Ramos (cell line): ENCODE data around the gene ADSL.

Experiments
- in situ Hi-C: fragments of 300-500 bp; cut with MboI; formaldehyde crosslinking; loops from one replicate; pipeline ENCODE4 v1.14.3; 2022; ENCODE audit warnings: low sequenced_read_pairs; ENCODE audit not compliant: unreplicated experiment

The ADSL gene

GRCh38 chr22:40414838-40415505 lies 68.7 kb downstream of the ADSL start:
- in situ Hi-C loops = no loop called here

- in situ Hi-C loops = no loop called here
These were observed 69.4 kb downstream of the ADSL start for GRCh38 chr22:40415531-40416266.

- in situ Hi-C loops = no loop called here
These were observed 69.9 kb downstream of the ADSL start for GRCh38 chr22:40416267-40416570.

- in situ Hi-C loops = no loop called here
These were observed 70.3 kb downstream of the ADSL start for GRCh38 chr22:40416636-40417035.

- in situ Hi-C loops = no loop called here
These were observed 70.7 kb downstream of the ADSL start for GRCh38 chr22:40417041-40417440.

- in situ Hi-C loops = no loop called here
These were observed 71.6 kb downstream of the ADSL start for GRCh38 chr22:40417881-40418280.

- in situ Hi-C loops = no loop called here
These were observed 72.3 kb downstream of the ADSL start for GRCh38 chr22:40418366-40419201.

GRCh38 chr22:40419718-40420117 lies 73.4 kb downstream of the ADSL start:
- in situ Hi-C loops = no loop called here

GRCh38 chr22:40420341-40421081 lies 74.2 kb downstream of the ADSL start:
- in situ Hi-C loops = no loop called here

GRCh38 chr22:40421082-40421350 lies 74.7 kb downstream of the ADSL start:
- in situ Hi-C loops = no loop called here

GRCh38 chr22:40421941-40422340 lies 75.6 kb downstream of the ADSL start:
- in situ Hi-C loops = no loop called here

GRCh38 chr22:40422558-40423309 lies 76.4 kb downstream of the ADSL start:
- in situ Hi-C loops = no loop called here

- in situ Hi-C loops = no loop called here
These were observed 77.0 kb downstream of the ADSL start for GRCh38 chr22:40423310-40423688.

- in situ Hi-C loops = no loop called here
These were observed 77.8 kb downstream of the ADSL start for GRCh38 chr22:40423882-40424640.

- in situ Hi-C loops = no loop called here
These were observed 78.8 kb downstream of the ADSL start for GRCh38 chr22:40425082-40425481.

GRCh38 chr22:40426594-40427333 lies 80.5 kb downstream of the ADSL start:
- in situ Hi-C loops = no loop called here

- in situ Hi-C loops = no loop called here
These were observed 82.5 kb downstream of the ADSL start for GRCh38 chr22:40428796-40429195.

GRCh38 chr22:40429481-40429880 lies 83.2 kb downstream of the ADSL start:
- in situ Hi-C loops = no loop called here

- in situ Hi-C loops = no loop called here
These were observed 84.7 kb downstream of the ADSL start for GRCh38 chr22:40430991-40431390.
